HepG2 (cell line): Measurements from ENCODE around the gene LAMB4. TPM values are rescaled to one million over a fixed set of nuclear protein-coding genes. Genes with fewer than 3 reads are reported as not detected.

Experiments
- ATAC-seq: fragments of 200-7000 bp; cut with Tn5 transposase; 3 replicates; pipeline ENCODE4 v1.9.1; 2020; ENCODE audit warnings: mild to moderate bottlenecking, moderate library complexity
- BruUV-seq: library from RNA; stranded (reverse); fragments of 400-500 nt; replicated peaks from 2 replicates; lab custom pipeline; 2021; lab: Mats Ljungman, UMichigan
- CTCF ChIA-PET: fragments of 300-600 bp; formaldehyde crosslinking; extraction: SDS; loops from one replicate; lab custom pipeline; 2021; ENCODE audit warnings: low total read pairs, inconsistent platforms, low intra/inter-chr PET ratio; lab: Yijun Ruan, JAX
- POLR2A ChIA-PET: fragments of 350-600 bp; sonication (Branson Sonifier 250); formaldehyde crosslinking; loops from one replicate; lab custom pipeline; 2020; ENCODE audit warnings: antibody characterized with exemption, inconsistent platforms; lab: Yijun Ruan, JAX
- DNase-seq: peaks from one replicate; pipeline ENCODE4 v3.0.0-alpha.2; 2015; ENCODE audit warnings: low spot score
- FAIRE-seq: peaks from 3 replicates; lab custom pipeline; 2011; peaks lifted over from hg19 to GRCh38; lab: Jason Lieb, UNC
- H2AFZ ChIP-seq: one replicate; pipeline ENCODE4 v1.6.1; 2011; ENCODE audit warnings: low read length, inconsistent platforms
- H3K27ac ChIP-seq: fragments of 300-600 bp; 3 replicates; pipeline ENCODE4 v1.8.0; 2011; ENCODE audit warnings: mixed run types, mild to moderate bottlenecking, mixed read lengths, low read length, inconsistent platforms; ENCODE audit not compliant: insufficient read depth; ENCODE audit errors: extremely low read length
- H3K27me3 ChIP-seq, 2 experiments: fragments of 200-600 bp in 1 of 2; 2 replicates in 1 of 2; 3 replicates in 1 of 2; pipeline versions ENCODE4 v1.6.0 to v1.8.0; 2011; ENCODE audit warnings: low read length in 2 of 2, mild to moderate bottlenecking in 2 of 2, moderate library complexity in 2 of 2, inconsistent platforms in 1 of 2; ENCODE audit not compliant: insufficient read depth in 2 of 2, control insufficient read depth in 1 of 2
- H3K36me3 ChIP-seq, 2 experiments: fragments of 200-600 bp in 1 of 2; replicated peaks in 1 of 2; 2 replicates in 1 of 2; 3 replicates in 1 of 2; pipeline versions ENCODE4 v1.5.1 to v1.8.0; 2011; ENCODE audit warnings: low read length in 2 of 2, inconsistent platforms in 1 of 2; ENCODE audit not compliant: insufficient read depth in 2 of 2, control insufficient read depth in 1 of 2
- H3K4me1 ChIP-seq: 2 replicates; pipeline ENCODE4 v1.5.1; 2012; ENCODE audit warnings: low read length, inconsistent platforms; ENCODE audit not compliant: insufficient read depth
- H3K4me2 ChIP-seq: 2 replicates; pipeline ENCODE4 v1.6.0; 2011; ENCODE audit warnings: low read depth, low read length, inconsistent platforms
- H3K4me3 ChIP-seq, 3 experiments: fragments of 200-600 bp in 1 of 3; sonication (generic), shearing (Covaris generic) in 1 of 3; replicated peaks in 1 of 3; 2 replicates each; pipeline ENCODE4 v1.5.1; 2011 to 2016; ENCODE audit warnings: low read length in 3 of 3, inconsistent platforms in 2 of 3, low read depth in 2 of 3, mild to moderate bottlenecking in 2 of 3, control low read depth in 1 of 3, mixed read lengths in 1 of 3; ENCODE audit not compliant: insufficient read depth in 1 of 3
- H3K79me2 ChIP-seq: one replicate; pipeline ENCODE4 v1.6.1; 2011; ENCODE audit warnings: low read length, inconsistent platforms; ENCODE audit not compliant: insufficient read depth
- H3K9ac ChIP-seq: 2 replicates; pipeline ENCODE4 v1.6.0; 2011; ENCODE audit warnings: mild to moderate bottlenecking, low read depth, low read length, inconsistent platforms; ENCODE audit not compliant: insufficient read depth
- H3K9me3 ChIP-seq: 2 replicates; pipeline ENCODE4 v1.5.1; 2012; ENCODE audit warnings: mild to moderate bottlenecking, low read length
- H4K20me1 ChIP-seq: 2 replicates; pipeline ENCODE4 v1.6.0; 2011; ENCODE audit warnings: inconsistent platforms, mild to moderate bottlenecking, low read length, moderate library complexity; ENCODE audit not compliant: insufficient read depth
- CEBPB ChIP-seq: IDR thresholded peaks from 2 replicates; pipeline ENCODE4 v1.6.1; 2011; ENCODE audit warnings: low read depth, low read length, improper control_type of control experiment, borderline replicate concordance
- CEBPG ChIP-seq: IDR thresholded peaks from 2 replicates; pipeline ENCODE4 v1.6.1; 2016
- IRX3 ChIP-seq: sonication (generic); formaldehyde crosslinking; IDR thresholded peaks from 2 replicates; pipeline ENCODE4 v1.8.1; 2023; ENCODE audit warnings: mild to moderate bottlenecking, low read depth, missing genetic modification reagents, borderline replicate concordance
- RNF2 ChIP-seq: fragments of 450-650 bp; conservative IDR thresholded peaks from 2 replicates; pipeline ENCODE4 v1.6.1; 2016; ENCODE audit warnings: low read depth
- SKI ChIP-seq: fragments of 450-650 bp; IDR thresholded peaks from one replicate; pipeline ENCODE4 v1.6.1; 2018; ENCODE audit warnings: mild to moderate bottlenecking; ENCODE audit not compliant: partially characterized antibody
- SP1 ChIP-seq, 2 experiments: fragments of 450-650 bp in 1 of 2; sonication (generic) in 1 of 2; formaldehyde crosslinking in 1 of 2; IDR thresholded peaks; 2 replicates each; pipeline versions ENCODE4 v1.4.0 to v1.6.1; 2016 to 2020; ENCODE audit warnings: missing genetic modification reagents in 1 of 2
- ZBTB20 ChIP-seq: sonication (generic); formaldehyde crosslinking; IDR thresholded peaks from 2 replicates; pipeline ENCODE4 v1.8.1; 2023; ENCODE audit warnings: missing genetic modification reagents, low read depth, mild to moderate bottlenecking, borderline replicate concordance
- ZNF766 ChIP-seq: sonication (generic); formaldehyde crosslinking; IDR thresholded peaks from 2 replicates; pipeline ENCODE4 v1.5.0; 2020; ENCODE audit warnings: missing genetic modification reagents, borderline replicate concordance
- WGBS: methylation state at CpG from one replicate; pipeline ENCODE4 v1.1.6; 2017; ENCODE audit warnings: low lambda C conversion rate; 5-methylcytosine and 5-hydroxymethylcytosine counted together
- in situ Hi-C: cut with HindIII; loops from 2 replicates; pipeline ENCODE4 v1.10.0; 2017; ENCODE audit warnings: low pct_unique_long_range_greater_than_20kb; ENCODE audit not compliant: extremely low pct_ligation_motif_present
- intact Hi-C: fragments of 100-400 bp; cut with micrococcal nuclease; formaldehyde crosslinking; loops from one replicate; pipeline ENCODE4 v1.10.0; 2022; ENCODE audit not compliant: unreplicated experiment
- polyA plus RNA-seq, 8 experiments: library from polyadenylated mRNA; depleted of rRNA in 3 of 8; stranded (reverse) in 7 of 8; unstranded in 1 of 8; fragments of >200 nt; fragmentation: Illumina TruSeq in 4 of 8; extraction: Trizol in 4 of 8; gene quantifications; 2 replicates each; pipeline versions ENCODE4 v1.2.1 to v1.2.3, GENCODE V29; 2011 to 2016; ENCODE audit warnings: low read depth in 4 of 8, missing spikeins in 1 of 8, mixed read lengths in 1 of 8; ENCODE audit not compliant: insufficient read depth in 1 of 8
- total RNA-seq, 5 experiments: library from RNA; depleted of rRNA; stranded (reverse); fragments of >200 nt; fragmentation: Illumina TruSeq; extraction: Trizol; gene quantifications; 2 replicates each; pipeline ENCODE4 v1.2.3, GENCODE V29; 2016; ENCODE audit warnings: low read depth in 1 of 5
- TF ChIP-seq, protein P1 (sequence below): sonication (generic); formaldehyde crosslinking; IDR thresholded peaks from 2 replicates; pipeline ENCODE4 v1.4.0; 2020; ENCODE audit warnings: mild to moderate bottlenecking, missing genetic modification reagents
- TF ChIP-seq, protein P2 (sequence below): sonication (generic); formaldehyde crosslinking; IDR thresholded peaks from 2 replicates; pipeline ENCODE4 v1.9.0; 2021; ENCODE audit warnings: missing genetic modification reagents, mild to moderate bottlenecking, borderline replicate concordance
- TF ChIP-seq, protein P3 (sequence below): sonication (generic); formaldehyde crosslinking; IDR thresholded peaks from 2 replicates; pipeline ENCODE4 v1.4.0; 2020; ENCODE audit warnings: missing genetic modification reagents

LAMB4 gene
- total and polyA plus RNA-seq, 2 of the 13 experiments (the other 11 are each of a cell fraction or from before 2014, with no cell fraction given) = 0.05 TPM; not detected in 1

DNA sequence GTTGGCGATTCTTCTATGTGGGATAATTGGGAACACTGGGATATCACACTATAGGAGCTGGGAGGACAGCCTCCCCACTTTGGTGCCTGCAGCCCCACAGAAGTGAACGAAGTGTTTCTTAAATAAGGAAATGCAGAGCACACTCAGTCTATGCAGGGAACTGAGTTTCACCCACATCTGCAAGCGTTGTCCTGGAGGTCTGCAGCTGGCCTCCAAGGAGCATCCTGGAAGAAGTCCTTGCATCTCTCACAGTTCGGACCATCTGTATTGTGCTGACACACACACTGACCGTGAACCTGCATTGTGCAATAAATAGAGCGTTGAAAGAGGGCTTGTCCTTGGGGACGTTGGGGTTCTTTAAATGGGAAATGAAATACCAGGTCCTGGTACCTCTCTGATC lies 25.8 kb downstream of the LAMB4 start:
- CTCF ChIA-PET = no interaction called here
- WGBS = 16% methylated on average over 6 of the region's 7 CpGs
- POLR2A ChIA-PET = no interaction called here
- no TSS peak for BruUV-seq
- Histone ChIP-seq H3K79me2 (no peaks in the 10 kb centered on the region), H3K4me1 (peaks cover 29% of the 10 kb centered on the region), H3K9ac (no peak overlapping the region), H3K9me3 (no peaks in the 10 kb centered on the region), H3K4me3 (no peak overlapping the region), H3K27ac (no peak overlapping the region), H3K4me2 (no peak overlapping the region), H4K20me1 (no peaks in the 10 kb centered on the region), H2AFZ (no peak overlapping the region), H3K36me3 (no peaks in the 10 kb centered on the region), H3K27me3 (no peaks in the 10 kb centered on the region; a peak in 1 of 5 replicates)
- in situ Hi-C loops = loop anchor here (25.0 kb wide), 1 partner anchor 367 kb away; the partner anchor contains the start of gene CBLL1
- no peak for DNase-seq
- peak; percentile 46; the same call in 2 of the 3 replicates for ATAC-seq
- intact Hi-C loops = no loop called here
- TF ChIP-seq SP1 (IDR thresholded peaks at IDR 0.05) = no peak
- TF ChIP-seq SP1 (CRISPR knock-in tag; IDR thresholded peaks at IDR 0.05) = no peak
- TF ChIP-seq, protein P1, sequence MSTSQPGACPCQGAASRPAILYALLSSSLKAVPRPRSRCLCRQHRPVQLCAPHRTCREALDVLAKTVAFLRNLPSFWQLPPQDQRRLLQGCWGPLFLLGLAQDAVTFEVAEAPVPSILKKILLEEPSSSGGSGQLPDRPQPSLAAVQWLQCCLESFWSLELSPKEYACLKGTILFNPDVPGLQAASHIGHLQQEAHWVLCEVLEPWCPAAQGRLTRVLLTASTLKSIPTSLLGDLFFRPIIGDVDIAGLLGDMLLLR (CRISPR knock-in tag) = no peak
- peak; percentile 91 for TF ChIP-seq CEBPB
- no peak for TF ChIP-seq IRX3
- no peak for TF ChIP-seq ZBTB20
- no peak for TF ChIP-seq SKI
- TF ChIP-seq, protein P2, sequence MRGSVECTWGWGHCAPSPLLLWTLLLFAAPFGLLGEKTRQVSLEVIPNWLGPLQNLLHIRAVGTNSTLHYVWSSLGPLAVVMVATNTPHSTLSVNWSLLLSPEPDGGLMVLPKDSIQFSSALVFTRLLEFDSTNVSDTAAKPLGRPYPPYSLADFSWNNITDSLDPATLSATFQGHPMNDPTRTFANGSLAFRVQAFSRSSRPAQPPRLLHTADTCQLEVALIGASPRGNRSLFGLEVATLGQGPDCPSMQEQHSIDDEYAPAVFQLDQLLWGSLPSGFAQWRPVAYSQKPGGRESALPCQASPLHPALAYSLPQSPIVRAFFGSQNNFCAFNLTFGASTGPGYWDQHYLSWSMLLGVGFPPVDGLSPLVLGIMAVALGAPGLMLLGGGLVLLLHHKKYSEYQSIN (CRISPR knock-in tag) = no peak
- TF ChIP-seq RNF2 = no peak
- TF ChIP-seq, protein P3, sequence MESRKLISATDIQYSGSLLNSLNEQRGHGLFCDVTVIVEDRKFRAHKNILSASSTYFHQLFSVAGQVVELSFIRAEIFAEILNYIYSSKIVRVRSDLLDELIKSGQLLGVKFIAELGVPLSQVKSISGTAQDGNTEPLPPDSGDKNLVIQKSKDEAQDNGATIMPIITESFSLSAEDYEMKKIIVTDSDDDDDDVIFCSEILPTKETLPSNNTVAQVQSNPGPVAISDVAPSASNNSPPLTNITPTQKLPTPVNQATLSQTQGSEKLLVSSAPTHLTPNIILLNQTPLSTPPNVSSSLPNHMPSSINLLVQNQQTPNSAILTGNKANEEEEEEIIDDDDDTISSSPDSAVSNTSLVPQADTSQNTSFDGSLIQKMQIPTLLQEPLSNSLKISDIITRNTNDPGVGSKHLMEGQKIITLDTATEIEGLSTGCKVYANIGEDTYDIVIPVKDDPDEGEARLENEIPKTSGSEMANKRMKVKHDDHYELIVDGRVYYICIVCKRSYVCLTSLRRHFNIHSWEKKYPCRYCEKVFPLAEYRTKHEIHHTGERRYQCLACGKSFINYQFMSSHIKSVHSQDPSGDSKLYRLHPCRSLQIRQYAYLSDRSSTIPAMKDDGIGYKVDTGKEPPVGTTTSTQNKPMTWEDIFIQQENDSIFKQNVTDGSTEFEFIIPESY (CRISPR knock-in tag) = peak; percentile 63; the same call in 1 of the 2 replicates
- peak; percentile 71 for TF ChIP-seq CEBPG (CRISPR knock-in tag)
- no peak for TF ChIP-seq ZNF766 (CRISPR knock-in tag)
- FAIRE-seq = no peak
